Measurements from ENCODE around the gene PDPN. TPM values are rescaled to one million over a fixed set of nuclear protein-coding genes. Genes with fewer than 3 reads are reported as not detected.

The PDPN gene
- total and polyA plus RNA-seq, 3 donors from 2014 or later: 6.5 to 14.3 (median 8.7) TPM

GRCh38 chr1:13546791-13547190, 36.8 kb upstream of the PDPN start:
- 79 to 100% methylated on average over 3 of the region's 3 CpGs for WGBS, 2 donors

GRCh38 chr1:13548281-13548680, 35.4 kb upstream of the PDPN start:
- Histone ChIP-seq H3K4me3 (no peak overlapping the region), H3K4me1 (peaks cover 5% of the 10 kb centered on the region), H3K36me3 (ENCODE audit: low read depth, missing control alignments) (no peaks in the 10 kb centered on the region), H3K27me3 (no peaks in the 10 kb centered on the region), H3K27ac (no peak overlapping the region), H3K9me3 (no peaks in the 10 kb centered on the region)
- no peak for DNase-seq
- WGBS, 2 donors: 89 to 90% methylated on average over 6 of the region's 6 CpGs
- TF ChIP-seq POLR2A (IDR thresholded peaks at IDR 0.05) (no peak), CTCF (IDR thresholded peaks at IDR 0.05) (no peak)
- intact Hi-C loops (cut with DNase I; ENCODE audit: low total_unique reads): no loop called here

More at GRCh38 chr1:13546791-13547190, 36.8 kb upstream of the PDPN start:
- H3K36me3 ChIP-seq (ENCODE audit: low read depth, missing control alignments): no peaks in the 10 kb centered on the region
- no peaks in the 10 kb centered on the region for H3K27me3 ChIP-seq
- no peak overlapping the region for H3K4me3 ChIP-seq
- DNase-seq: no peak
- H3K4me1 ChIP-seq: peaks cover 5% of the 10 kb centered on the region
- H3K9me3 ChIP-seq: no peaks in the 10 kb centered on the region
- TF ChIP-seq POLR2A (IDR thresholded peaks at IDR 0.05) (no peak), CTCF (IDR thresholded peaks at IDR 0.05) (no peak)
- H3K27ac ChIP-seq: no peak overlapping the region
- intact Hi-C loops (cut with DNase I; ENCODE audit: low total_unique reads): no loop called here

GRCh38 chr1:13549021-13549420, 34.6 kb upstream of the PDPN start:
- H3K4me3 ChIP-seq: no peak overlapping the region
- H3K9me3 ChIP-seq: no peaks in the 10 kb centered on the region
- no peak for DNase-seq
- WGBS, 2 donors: 62 to 63% methylated on average over 6 of the region's 6 CpGs
- no peaks in the 10 kb centered on the region for H3K36me3 ChIP-seq (ENCODE audit: low read depth, missing control alignments)
- peaks cover 5% of the 10 kb centered on the region for H3K4me1 ChIP-seq
- TF ChIP-seq POLR2A (IDR thresholded peaks at IDR 0.05) (no peak), CTCF (IDR thresholded peaks at IDR 0.05) (no peak)
- H3K27me3 ChIP-seq: no peaks in the 10 kb centered on the region
- intact Hi-C loops (cut with DNase I; ENCODE audit: low total_unique reads): no loop called here
- no peak overlapping the region for H3K27ac ChIP-seq

GRCh38 chr1:13549521-13549920, 34.1 kb upstream of the PDPN start:
- H3K27ac ChIP-seq: no peak overlapping the region
- H3K36me3 ChIP-seq (ENCODE audit: low read depth, missing control alignments): no peaks in the 10 kb centered on the region
- intact Hi-C loops (cut with DNase I; ENCODE audit: low total_unique reads): no loop called here
- no peak overlapping the region for H3K4me3 ChIP-seq
- TF ChIP-seq POLR2A (IDR thresholded peaks at IDR 0.05) (no peak), CTCF (IDR thresholded peaks at IDR 0.05) (no peak)
- H3K4me1 ChIP-seq: peaks cover 5% of the 10 kb centered on the region
- H3K9me3 ChIP-seq: no peaks in the 10 kb centered on the region
- WGBS, 2 donors: 60 to 74% methylated on average over 3 of the region's 3 CpGs
- no peaks in the 10 kb centered on the region for H3K27me3 ChIP-seq
- no peak for DNase-seq

GRCh38 chr1:13550663-13551062, 33.0 kb upstream of the PDPN start:
- H3K4me3 ChIP-seq: no peak overlapping the region
- no peaks in the 10 kb centered on the region for H3K27me3 ChIP-seq
- no peak for DNase-seq
- H3K9me3 ChIP-seq: no peaks in the 10 kb centered on the region
- H3K4me1 ChIP-seq: peaks cover 5% of the 10 kb centered on the region
- no peak for TF ChIP-seq POLR2A (IDR thresholded peaks at IDR 0.05)
- no peak for TF ChIP-seq CTCF (IDR thresholded peaks at IDR 0.05)
- intact Hi-C loops (cut with DNase I; ENCODE audit: low total_unique reads): no loop called here
- WGBS, 2 donors: 45 to 64% methylated on average over 4 of the region's 4 CpGs
- H3K27ac ChIP-seq: no peak overlapping the region
- no peaks in the 10 kb centered on the region for H3K36me3 ChIP-seq (ENCODE audit: low read depth, missing control alignments)

Data from testis (tissue), 3 donors.